Measurements from ENCODE around the gene PANX3. TPM values are rescaled to one million over a fixed set of nuclear protein-coding genes. Genes with fewer than 3 reads are reported as not detected.

The PANX3 gene
- polyA plus RNA-seq, 1 donor (not counting 4 experiments of a cell fraction or from before 2014, with no cell fraction given), result not detected

GRCh38 chr11:124597626-124598025 is 13.6 kb upstream of the PANX3 start:
- FAIRE-seq, result no peak
- H3K36me3 ChIP-seq (ENCODE audit: control insufficient read depth in 2 of 2, extremely low read depth in 1 of 2, insufficient read depth in 2 of 2, low read length in 2 of 2), result no peaks in the 10 kb centered on the region
- H3K9me3 ChIP-seq (ENCODE audit: control insufficient read depth, low read depth, low read length), result no peaks in the 10 kb centered on the region
- H2AFZ ChIP-seq (ENCODE audit: control insufficient read depth, low read length), result no peak overlapping the region
- no peak overlapping the region for H3K9ac ChIP-seq (ENCODE audit: control insufficient read depth, extremely low read depth, insufficient read depth, low read length)
- TF ChIP-seq EZH2 (IDR thresholded peaks at IDR 0.05; ENCODE audit: low read length), result no peak
- no peak for TF ChIP-seq CTCF (optimal IDR thresholded peaks at IDR 0.05 in 1 of 3, IDR thresholded peaks at IDR 0.05 in 1 of 3, conservative IDR thresholded peaks at IDR 0.05 in 1 of 3; ENCODE audit: extremely low read depth in 1 of 3, insufficient read depth in 2 of 3, low read length in 3 of 3)
- H3K4me2 ChIP-seq (ENCODE audit: control insufficient read depth, extremely low read depth, insufficient read depth, low read depth, low read length), result no peak overlapping the region
- no peak for DNase-seq (ENCODE audit: low read depth, low spot score)
- H4K20me1 ChIP-seq (ENCODE audit: control insufficient read depth, extremely low read depth, insufficient read depth, low read length), result no peaks in the 10 kb centered on the region
- no peak overlapping the region for H3K4me3 ChIP-seq (ENCODE audit: control insufficient read depth in 2 of 3, extremely low read depth in 1 of 3, insufficient read depth in 2 of 3, low read depth in 1 of 3, low read length in 3 of 3)
- no peaks in the 10 kb centered on the region for H3K79me2 ChIP-seq (ENCODE audit: control insufficient read depth, insufficient read depth, low read length)
- H3K4me1 ChIP-seq (ENCODE audit: control insufficient read depth, extremely low read depth, insufficient read depth, low read length), result no peaks in the 10 kb centered on the region
- peaks cover 4% of the 10 kb centered on the region for H3K27me3 ChIP-seq (ENCODE audit: control insufficient read depth, extremely low read depth, insufficient read depth, low read length)
- H3K27ac ChIP-seq (ENCODE audit: control insufficient read depth, insufficient read depth, low read length), result no peak overlapping the region
- dilution Hi-C loops (cut with MboI; ENCODE audit: extremely low pct_ligation_motif_present, low sequenced_read_pairs), result no loop called here
- no peaks in the 10 kb centered on the region for H3K9me1 ChIP-seq (ENCODE audit: control insufficient read depth, extremely low read depth, insufficient read depth, low read length)

DNA sequence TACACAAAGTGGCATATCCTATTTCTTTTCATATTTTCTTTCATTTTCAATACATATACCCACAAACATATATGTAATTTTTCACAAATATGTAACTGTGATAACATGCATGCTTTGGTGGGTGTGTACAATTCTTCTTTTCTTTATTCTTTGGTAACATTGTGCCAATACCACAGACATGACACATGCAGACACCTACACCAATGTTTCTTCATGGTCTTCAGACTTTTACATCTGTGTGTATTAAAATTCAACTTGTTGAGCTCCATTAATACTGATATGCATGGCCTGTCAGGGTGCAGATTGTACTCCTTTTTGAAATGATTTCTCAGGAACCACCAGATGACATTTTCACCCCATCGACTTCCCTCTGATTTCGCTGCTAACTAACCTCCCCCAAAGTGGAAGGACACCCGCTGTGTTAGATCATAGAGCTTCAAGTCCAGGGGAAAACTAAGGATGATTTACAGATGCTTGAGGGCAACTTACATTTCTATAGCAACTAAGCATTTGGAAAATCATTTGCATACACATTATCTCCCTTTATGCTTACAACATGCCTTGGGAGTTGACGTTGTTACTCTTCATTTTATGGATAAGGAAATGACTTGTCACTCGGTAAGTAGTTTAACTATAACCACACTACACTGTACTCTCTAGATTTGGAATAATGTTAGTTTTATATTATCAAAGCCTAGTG is 10.5 kb upstream of the PANX3 start:
- no peaks in the 10 kb centered on the region for H3K9me1 ChIP-seq (ENCODE audit: control insufficient read depth, extremely low read depth, insufficient read depth, low read length)
- no peak for FAIRE-seq
- no peak for TF ChIP-seq EZH2 (IDR thresholded peaks at IDR 0.05; ENCODE audit: low read length)
- no peak for TF ChIP-seq CTCF (optimal IDR thresholded peaks at IDR 0.05 in 1 of 3, IDR thresholded peaks at IDR 0.05 in 1 of 3, conservative IDR thresholded peaks at IDR 0.05 in 1 of 3; ENCODE audit: extremely low read depth in 1 of 3, insufficient read depth in 2 of 3, low read length in 3 of 3)

More for the DNA sequence above, 10.5 kb upstream of the PANX3 start:
- Histone ChIP-seq H2AFZ (ENCODE audit: control insufficient read depth, low read length) (no peak overlapping the region), H3K4me3 (ENCODE audit: control insufficient read depth in 2 of 3, extremely low read depth in 1 of 3, insufficient read depth in 2 of 3, low read depth in 1 of 3, low read length in 3 of 3) (no peak overlapping the region), H3K27ac (ENCODE audit: control insufficient read depth, insufficient read depth, low read length) (no peak overlapping the region), H3K79me2 (ENCODE audit: control insufficient read depth, insufficient read depth, low read length) (no peaks in the 10 kb centered on the region), H3K36me3 (ENCODE audit: control insufficient read depth in 2 of 2, extremely low read depth in 1 of 2, insufficient read depth in 2 of 2, low read length in 2 of 2) (no peaks in the 10 kb centered on the region), H3K4me1 (ENCODE audit: control insufficient read depth, extremely low read depth, insufficient read depth, low read length) (no peaks in the 10 kb centered on the region), H3K4me2 (ENCODE audit: control insufficient read depth, extremely low read depth, insufficient read depth, low read depth, low read length) (no peak overlapping the region), H4K20me1 (ENCODE audit: control insufficient read depth, extremely low read depth, insufficient read depth, low read length) (no peaks in the 10 kb centered on the region), H3K27me3 (ENCODE audit: control insufficient read depth, extremely low read depth, insufficient read depth, low read length) (peaks cover 4% of the 10 kb centered on the region), H3K9me3 (ENCODE audit: control insufficient read depth, low read depth, low read length) (no peaks in the 10 kb centered on the region), H3K9ac (ENCODE audit: control insufficient read depth, extremely low read depth, insufficient read depth, low read length) (no peak overlapping the region)
- DNase-seq (ENCODE audit: low read depth, low spot score), result no peak
- dilution Hi-C loops (cut with MboI; ENCODE audit: extremely low pct_ligation_motif_present, low sequenced_read_pairs), result no loop called here
